Stimulated activated CD8-positive, alpha-beta memory T cell treated with anti-CD3 and anti-CD28 coated beads, Interleukin-7, amount 100 ng/mL, for 4 hours (primary cell): ENCODE results near the gene CYGB.
"Not testable (repeated sequence)": the region's sequence is repeated elsewhere in the genome, so short reads cannot be mapped to it uniquely, and the experiment has no call there.

ENCODE experiments used
- DNase-seq, 2 donors: peaks; one replicate each; pipeline ENCODE4 v3.0.0-alpha.2; 2020; ENCODE audit warnings: low read depth in 2 of 2

The CYGB gene

GRCh38 chr17:76538281-76538931, 897 bp upstream of the CYGB start:
- no peak for DNase-seq

GRCh38 chr17:76537288-76537577, 276 bp downstream of the CYGB start:
- DNase-seq, result no peak

- no peak for DNase-seq
Observed at GRCh38 chr17:76536511-76537287, 810 bp downstream of the CYGB start.

- DNase-seq, result no peak
Observed at GRCh38 chr17:76535788-76536510, 1.6 kb downstream of the CYGB start.

GRCh38 chr17:76534831-76535732, 2.4 kb downstream of the CYGB start:
- no peak for DNase-seq

GRCh38 chr17:76533640-76534359, 3.7 kb downstream of the CYGB start:
- not testable (repeated sequence) for DNase-seq

GRCh38 chr17:76532072-76532651, 5.3 kb downstream of the CYGB start:
- no peak for DNase-seq

- no peak for DNase-seq
Observed at GRCh38 chr17:76531486-76532038, 5.9 kb downstream of the CYGB start.

- no peak for DNase-seq
Observed at GRCh38 chr17:76530811-76531485, 6.6 kb downstream of the CYGB start.

- no peak for DNase-seq
Observed at GRCh38 chr17:76530095-76530723, 7.3 kb downstream of the CYGB start.

GRCh38 chr17:76529224-76530094, 8.1 kb downstream of the CYGB start:
- DNase-seq, result no peak

- DNase-seq, result no peak
Observed at GRCh38 chr17:76528528-76529223, 8.8 kb downstream of the CYGB start.

GRCh38 chr17:76528156-76528527, 9.4 kb downstream of the CYGB start:
- DNase-seq, result no peak

GRCh38 chr17:76527430-76528111, 9.9 kb downstream of the CYGB start:
- DNase-seq, result peak; percentile 11 to 24

GRCh38 chr17:76527016-76527415, 10.5 kb downstream of the CYGB start:
- DNase-seq, result not testable (repeated sequence)

- DNase-seq, result not testable (repeated sequence)
Observed at GRCh38 chr17:76525513-76525833, 12.0 kb downstream of the CYGB start.
